Nucleus accumbens (tissue), 56 donors: ENCODE data around the gene TSPAN1.

Experiments used
- DNase-seq, 56 donors: peaks; one replicate each; lab custom pipeline; 2025; lab: John Stamatoyannopoulos, UW

The TSPAN1 gene

DNA sequence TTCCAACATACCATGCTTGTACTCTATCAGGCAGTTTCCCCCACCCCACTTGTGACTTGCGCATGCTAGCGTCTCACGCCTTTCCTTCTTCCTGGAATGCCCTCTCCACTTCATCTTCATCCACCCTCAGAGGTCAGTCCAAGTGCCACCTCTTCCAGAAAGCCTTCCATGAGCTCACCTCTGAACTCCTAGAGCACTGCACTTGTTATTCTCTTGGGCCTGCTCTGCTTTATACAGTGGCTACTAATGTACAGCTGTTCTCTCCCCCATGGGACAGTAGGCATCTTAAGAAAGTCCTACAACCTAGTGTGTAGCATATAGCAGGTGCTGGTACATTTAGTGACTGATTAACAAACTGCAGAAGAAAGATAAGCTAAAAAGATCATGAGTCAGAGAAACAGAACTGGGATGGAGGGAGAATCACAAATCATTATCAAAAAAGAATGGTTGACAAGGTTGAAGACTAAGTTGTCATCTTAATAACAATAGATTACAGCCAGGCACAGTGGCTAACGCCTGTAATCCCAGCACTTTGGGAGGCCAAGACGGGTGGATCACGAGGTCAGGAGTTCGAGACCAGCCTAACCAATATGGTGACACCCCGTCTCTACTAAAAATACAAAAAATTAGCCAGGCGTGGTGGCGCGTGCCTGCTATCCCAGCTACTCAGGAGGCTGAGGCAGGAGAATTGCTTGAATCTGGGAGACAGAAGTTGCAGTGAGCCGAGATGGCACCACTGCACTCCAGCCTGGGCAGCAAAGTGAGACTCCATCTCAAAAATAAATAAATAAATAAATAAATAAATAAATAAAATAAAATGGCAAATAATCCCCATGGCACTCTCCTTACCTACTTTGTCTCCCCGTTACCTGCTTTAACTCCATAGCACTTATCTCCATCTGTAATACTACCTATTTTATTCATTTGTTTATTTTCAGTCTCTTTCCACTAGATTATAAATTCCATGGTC, 16.3 kb upstream of the TSPAN1 start:
- DNase-seq: no peak

- no peak for DNase-seq
Observed at GRCh38 chr1:46159516-46159915, 15.4 kb upstream of the TSPAN1 start.

- DNase-seq: no peak
Observed at GRCh38 chr1:46160212-46160611, 14.7 kb upstream of the TSPAN1 start.

- peak in 7 of 56 donors; percentile 11 to 37 (median 24) for DNase-seq
Observed at GRCh38 chr1:46166521-46167462, 8.1 kb upstream of the TSPAN1 start.

DNA sequence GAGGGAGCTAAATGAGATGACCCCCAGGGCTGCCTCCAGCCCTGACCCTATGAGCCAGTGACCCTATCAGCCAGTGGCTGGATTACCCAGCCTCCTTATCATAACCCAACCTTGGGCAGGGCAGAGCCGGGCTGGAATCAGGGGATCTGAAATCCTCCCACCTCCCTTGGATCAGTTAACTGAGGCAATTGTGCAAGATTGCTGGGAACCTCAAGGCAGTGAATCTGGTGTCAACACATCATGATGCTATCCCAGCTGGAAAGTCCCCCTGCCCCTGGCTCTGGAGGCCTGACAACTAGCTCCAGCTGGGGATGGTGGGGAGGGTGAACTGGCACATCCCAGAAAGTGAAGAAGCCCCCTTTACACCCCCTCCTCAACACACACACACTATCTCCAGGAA, 6.4 kb upstream of the TSPAN1 start:
- no peak for DNase-seq

DNA sequence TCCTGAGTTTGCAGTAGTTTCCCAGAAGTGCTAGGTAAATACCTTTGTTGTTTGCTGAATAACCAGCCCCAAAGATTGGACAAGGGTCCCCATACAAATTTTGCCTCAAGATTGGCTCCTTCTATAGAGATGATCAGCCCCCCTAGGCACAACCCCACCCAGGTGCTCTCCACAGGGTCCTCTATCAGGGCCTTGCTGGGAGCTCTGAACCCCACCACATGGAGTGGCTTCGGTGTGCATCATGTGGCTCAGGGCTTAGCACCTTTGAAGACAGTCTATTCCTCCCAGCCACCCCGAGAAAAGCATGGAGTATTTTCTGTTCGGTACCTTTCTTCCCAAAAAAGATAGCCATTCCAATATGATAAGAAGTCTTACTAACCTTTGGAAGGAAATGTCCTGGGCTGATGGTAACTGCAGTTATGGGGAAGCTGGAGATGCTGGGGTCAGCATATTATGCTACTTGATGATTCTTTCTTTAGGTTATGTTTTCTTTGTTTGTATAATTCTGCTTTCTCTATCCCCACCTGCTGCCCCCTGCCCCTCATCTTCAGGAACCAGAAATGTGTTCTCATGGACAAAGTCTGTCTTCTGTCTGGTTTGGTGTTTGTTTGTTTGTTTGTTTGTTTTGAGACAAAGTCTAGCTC, 5.0 kb upstream of the TSPAN1 start:
- DNase-seq: no peak

- DNase-seq: no peak
Observed at GRCh38 chr1:46171351-46171750, 3.5 kb upstream of the TSPAN1 start.

DNA sequence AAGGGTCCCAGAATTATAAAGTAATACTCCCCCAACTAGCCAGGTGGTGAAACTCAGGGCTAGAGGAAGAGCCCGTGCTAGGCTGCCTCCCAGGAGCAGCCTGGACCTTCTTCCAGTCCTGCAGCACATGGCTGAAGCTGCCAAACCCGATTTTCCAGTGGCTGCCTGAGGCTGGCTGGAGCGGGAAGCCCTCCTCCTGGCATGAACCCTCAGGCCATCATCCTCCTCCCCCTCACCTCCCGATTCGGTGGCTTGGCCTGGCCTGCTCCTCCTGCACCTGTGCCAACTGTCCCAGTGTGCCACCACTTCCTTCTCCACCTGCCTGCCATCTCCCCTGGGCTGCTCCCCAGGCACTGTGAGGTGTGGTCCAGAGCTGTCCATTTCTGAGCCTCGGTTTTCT, 3.0 kb upstream of the TSPAN1 start:
- no peak for DNase-seq

GRCh38 chr1:46172321-46172720, 2.6 kb upstream of the TSPAN1 start:
- no peak for DNase-seq

GRCh38 chr1:46173361-46173856, 1.5 kb upstream of the TSPAN1 start:
- DNase-seq: peak in 26 of 56 donors; percentile 8 to 69 (median 42)

DNA sequence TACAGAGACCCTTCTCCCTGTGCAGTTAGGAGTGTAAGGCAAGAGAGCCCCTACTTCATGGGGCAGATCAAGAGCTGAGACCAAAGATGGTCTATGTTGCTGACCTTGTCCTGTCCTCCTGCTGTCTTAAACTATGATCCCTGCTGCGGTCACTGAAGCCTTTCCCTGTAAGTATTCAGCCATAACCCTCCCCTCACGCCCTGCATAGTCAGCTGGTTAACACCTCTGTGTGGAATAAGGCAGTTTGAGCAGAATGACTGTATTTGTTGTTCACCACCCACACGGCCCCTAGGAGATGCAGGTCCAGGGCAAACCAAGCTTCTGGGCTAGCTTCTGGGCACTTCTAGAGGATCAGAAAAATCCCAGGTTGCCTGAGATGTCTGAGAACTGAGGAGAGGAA, 356 bp downstream of the TSPAN1 start:
- no peak for DNase-seq

DNA sequence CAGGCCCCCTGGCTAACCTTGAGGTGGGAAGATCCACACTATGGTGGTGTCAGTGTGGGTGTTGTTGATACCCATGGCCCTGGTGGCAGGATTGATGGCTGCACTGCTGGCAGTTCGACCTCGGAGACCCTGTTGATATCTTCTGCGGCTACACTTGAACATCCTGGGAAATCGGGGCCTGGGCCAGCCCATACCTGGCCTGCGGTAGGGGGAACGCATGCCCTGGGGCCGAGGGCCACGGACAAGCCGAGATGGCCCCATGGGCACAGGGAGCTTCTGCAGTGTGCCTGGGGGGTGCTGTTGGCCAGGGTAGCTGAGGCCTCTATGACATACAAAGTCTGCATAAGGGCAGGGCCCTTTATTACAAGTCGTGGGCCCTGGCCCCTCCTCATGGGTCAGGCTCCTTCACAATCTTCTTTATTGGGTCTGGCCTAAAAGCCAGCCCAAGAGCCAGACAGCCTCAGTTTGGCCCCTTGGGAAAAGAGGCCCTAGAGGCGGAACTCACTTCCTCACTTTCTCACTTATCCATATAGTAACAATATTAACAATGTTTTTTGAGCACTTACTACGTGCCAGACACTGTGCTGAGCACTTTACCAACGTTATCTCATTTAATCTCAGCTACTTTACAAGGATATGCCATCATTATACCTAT, 1.5 kb downstream of the TSPAN1 start, which contains the start of gene P3R3URF:
TSS of gene P3R3URF (minus strand) at position 278 of the 655 bp plus-strand sequence. CDS start at position 261, 17 bp downstream.
- DNase-seq: no peak

GRCh38 chr1:46179138-46180081, 4.5 kb downstream of the TSPAN1 start:
- DNase-seq: peak in 51 of 56 donors; percentile 17 to 91 (median 65)

DNA sequence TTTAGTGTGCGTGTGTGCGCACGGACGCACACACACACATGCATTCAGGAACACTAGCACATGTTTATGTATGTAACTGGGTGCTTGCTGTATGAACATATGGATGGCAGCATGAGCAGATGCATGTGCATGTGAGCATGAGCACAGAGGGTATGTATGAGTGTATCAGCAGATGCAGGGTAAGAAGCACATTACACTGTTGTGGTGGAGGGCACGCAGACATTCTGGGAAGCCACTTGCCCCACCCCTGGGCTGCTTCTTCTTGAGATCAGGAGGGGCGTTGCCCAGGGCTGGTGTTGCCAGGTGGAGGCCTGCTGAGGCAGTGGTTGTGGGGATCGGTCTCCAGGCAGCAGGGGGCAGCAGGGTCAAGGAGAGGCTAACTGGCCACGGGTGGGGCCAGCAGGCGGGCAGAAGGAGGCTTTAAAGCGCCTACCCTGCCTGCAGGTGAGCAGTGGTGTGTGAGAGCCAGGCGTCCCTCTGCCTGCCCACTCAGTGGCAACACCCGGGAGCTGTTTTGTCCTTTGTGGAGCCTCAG, 5.3 kb downstream of the TSPAN1 start:
- peak in 20 of 56 donors; percentile 6 to 59 (median 23) for DNase-seq

- DNase-seq: no peak
Observed at GRCh38 chr1:46181343-46182260, 6.7 kb downstream of the TSPAN1 start.

GRCh38 chr1:46183079-46183847, 8.4 kb downstream of the TSPAN1 start:
- DNase-seq: peak in 14 of 56 donors; percentile 9 to 63 (median 26)
